NCI-H1930 (cell line): Measurements from ENCODE around the gene ABCA6.
A peak's percentile ranks its signal among the peaks of the same experiment; 100 is the strongest.
"Not testable (repeated sequence)": the region's sequence is repeated elsewhere in the genome, so short reads cannot be mapped to it uniquely, and the experiment has no call there.

Source experiments
- DNase-seq, 2 experiments: peaks; one replicate each; lab custom pipeline; 2025; lab: John Stamatoyannopoulos, UW

Gene ABCA6

DNA sequence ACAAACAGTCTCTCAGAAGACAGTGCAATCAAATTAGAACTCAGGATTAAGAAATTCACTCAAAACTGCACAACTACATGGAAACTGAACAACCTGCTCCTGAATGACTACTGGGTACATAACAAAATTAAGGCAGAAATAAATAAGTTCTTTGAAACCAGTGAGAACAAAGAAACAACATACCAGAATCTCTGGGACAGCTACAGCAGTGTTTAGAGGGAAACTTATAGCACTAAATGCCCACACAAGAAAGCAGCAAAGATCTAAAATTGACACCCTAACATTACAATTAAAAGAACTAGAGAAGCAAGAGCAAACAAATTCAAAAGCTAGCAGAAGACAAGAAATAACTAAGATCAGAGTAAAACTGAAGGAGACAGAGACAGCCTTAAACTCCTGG is 68.3 kb downstream of the ABCA6 start:
- not testable (repeated sequence) for DNase-seq

DNA sequence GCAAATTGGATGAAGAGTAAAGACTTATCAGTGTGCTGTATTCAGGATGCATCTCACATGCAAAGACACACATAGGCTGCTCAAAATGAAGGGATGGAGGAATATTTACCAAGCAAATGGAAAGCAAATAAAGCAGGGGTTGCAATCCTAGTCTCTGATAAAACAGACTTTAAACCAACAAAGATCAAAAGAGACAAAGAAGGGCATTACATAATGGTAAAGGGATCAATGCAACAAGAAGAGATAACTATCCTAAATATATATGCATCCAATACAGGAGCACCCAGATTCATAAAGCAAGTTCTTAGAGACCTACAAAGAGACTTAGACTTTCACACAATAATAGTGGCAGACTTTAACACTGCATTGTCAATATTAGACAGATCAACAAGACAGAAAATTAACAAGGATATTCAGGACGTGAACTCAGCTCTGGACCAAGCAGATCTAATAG is 68.9 kb downstream of the ABCA6 start:
- peak; percentile 20 to 55 for DNase-seq

DNA sequence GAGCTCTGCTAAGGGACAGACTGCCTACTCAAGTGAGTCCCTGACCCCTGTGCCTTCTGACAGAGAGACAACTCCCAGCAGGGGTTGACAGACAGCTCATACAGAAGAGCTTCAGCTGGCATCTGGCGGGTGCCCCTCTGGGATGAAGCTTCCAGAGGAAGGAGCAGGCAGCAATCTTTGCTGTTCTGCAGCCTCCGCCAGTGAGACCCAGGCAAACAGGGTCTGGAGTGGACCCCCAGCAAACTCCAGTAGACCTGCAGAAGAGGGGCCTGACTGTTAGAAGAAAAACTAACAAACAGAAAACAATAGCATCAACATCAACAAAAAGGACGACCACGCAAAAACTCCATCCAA is 70.5 kb downstream of the ABCA6 start:
- not testable (repeated sequence) for DNase-seq

DNA sequence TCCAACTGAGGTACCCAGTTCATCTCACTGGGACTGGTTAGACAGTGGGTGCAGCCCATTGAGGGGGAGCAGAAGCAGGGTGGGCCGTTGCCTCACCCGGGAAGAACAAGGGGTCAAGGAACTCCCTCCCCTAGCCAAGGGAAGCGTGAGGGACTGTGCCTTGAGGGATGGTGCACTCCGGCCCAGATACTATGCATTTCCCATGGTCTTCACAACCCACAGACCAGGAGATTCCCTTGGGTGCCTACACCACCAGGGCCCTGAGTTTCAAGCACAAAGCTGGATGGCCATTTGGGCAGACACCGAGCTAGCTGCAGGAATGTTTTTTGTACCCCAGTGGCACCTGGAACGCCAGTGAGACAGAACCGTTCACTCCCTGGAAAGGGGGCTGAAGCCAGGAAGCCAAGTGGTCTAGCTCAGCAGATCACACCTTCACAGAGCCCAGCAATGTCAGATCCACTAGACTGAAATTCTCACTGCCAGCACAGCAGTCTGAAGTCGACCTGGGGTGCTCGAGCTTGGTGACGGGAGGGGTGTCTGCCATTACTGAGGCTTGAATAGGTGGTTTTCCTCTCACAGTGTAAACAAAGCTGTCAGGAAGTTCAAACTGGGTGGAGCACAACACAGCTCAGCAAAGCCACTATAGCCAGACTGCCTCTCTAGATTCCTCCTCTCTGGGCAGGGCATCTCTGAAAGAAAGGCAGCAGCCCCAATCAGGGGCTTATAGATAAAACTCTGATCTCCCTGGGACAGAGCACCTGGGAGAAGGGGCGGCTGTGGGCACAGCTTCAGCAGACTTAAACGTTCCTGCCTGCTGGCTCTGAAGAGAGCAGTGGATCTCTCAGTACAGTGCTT is 71.1 kb downstream of the ABCA6 start:
- DNase-seq, result not testable (repeated sequence)

DNA sequence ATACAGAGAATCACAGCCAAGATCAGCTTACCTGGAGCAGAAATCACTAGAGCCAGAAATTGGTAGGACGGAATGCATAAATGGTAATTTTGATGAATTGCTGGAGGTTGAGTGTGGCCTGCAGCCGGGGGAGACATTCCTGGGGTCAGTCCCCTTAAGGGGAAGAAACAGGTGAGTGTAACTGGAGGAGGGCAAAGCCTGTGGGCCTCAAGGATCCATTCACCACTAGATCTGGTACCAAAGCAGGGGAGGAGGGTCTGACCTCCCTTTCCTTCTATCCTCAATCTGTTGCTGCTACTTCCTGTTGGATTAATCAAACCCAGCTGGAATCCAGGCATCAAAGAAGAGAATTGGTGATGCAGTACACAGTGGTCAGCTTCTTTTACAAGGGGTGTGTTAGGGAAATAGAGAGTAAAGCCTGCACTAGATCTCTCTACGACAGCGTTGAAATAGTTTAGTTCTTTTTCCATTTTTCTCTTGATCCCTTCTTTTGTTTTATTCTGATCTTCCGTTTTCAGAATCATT is 72.4 kb downstream of the ABCA6 start:
- no peak for DNase-seq

DNA sequence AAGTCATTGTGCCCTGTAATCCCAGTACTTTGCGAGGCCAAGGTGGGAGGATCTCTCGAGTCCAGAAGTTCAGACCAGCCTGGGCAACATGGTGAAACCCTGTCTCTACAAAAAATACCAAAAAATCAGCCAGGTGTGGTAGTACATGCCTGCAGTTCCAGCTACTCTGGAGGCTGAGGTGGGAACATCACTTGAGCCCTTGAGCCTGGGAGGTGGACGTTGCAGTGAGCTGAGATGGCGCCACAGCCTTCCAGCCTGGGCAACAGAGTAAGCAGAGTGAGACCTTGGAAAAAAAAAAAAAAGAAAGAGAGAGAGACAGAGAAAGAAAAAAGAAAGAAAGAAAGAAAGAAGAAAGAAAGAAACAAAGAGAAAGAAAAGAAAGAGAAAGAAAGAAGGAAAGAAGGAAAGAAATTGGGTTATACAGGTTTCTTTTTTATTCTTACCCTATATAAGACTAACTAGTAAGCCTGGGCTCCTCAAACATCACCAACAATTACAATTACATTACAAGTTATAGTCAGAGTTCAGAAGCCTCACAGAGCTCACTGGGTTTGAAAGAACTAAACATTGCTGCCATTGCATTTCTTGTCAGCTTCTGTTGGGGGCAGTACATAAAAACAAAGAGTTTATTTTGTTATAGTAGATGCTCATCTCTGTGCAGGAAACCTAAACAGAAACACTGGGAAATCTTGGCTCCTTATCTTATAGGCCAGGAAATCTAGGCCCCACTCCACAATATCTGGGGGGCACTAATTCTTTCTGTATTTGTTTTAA is 74.2 kb downstream of the ABCA6 start:
- DNase-seq, result no peak

DNA sequence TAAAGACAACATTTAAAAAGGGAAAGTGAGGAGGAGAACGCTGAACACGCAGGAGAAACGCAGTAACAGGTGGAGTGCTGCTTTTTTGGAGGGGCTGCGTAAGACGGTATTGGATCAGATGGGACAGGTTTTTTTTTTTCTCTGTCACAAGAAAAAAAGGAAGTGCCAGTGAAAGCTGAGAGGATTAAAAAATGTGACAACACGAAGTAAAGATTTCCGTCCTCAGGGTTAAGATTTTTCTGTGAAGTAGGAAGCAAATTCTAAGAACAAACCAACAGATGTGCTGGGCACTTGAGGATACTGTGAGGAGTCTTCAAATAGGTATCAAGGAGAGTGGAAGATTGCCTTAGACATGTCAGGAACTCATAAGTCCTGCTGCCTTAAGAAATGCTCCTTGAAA is 75.2 kb downstream of the ABCA6 start:
- DNase-seq, result no peak

DNA sequence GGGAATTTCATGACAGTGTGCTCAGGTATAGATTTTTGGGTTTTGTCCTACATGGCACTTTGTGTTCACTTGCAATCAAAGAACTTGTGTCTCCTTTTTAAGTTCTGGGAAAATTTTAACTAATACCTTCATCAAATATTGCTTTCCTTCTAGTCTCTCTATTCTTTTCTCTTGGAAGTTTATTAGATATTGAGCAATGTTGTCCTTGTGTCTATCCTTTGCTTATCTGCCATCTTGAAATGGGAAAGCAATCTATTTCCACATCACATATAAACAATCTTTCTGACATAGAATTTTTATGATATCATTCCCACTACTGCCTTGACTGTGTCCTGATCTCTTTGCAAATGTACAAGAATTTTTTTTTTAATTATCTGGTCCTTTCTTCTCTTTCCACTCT is 76.6 kb downstream of the ABCA6 start:
- DNase-seq, result no peak

DNA sequence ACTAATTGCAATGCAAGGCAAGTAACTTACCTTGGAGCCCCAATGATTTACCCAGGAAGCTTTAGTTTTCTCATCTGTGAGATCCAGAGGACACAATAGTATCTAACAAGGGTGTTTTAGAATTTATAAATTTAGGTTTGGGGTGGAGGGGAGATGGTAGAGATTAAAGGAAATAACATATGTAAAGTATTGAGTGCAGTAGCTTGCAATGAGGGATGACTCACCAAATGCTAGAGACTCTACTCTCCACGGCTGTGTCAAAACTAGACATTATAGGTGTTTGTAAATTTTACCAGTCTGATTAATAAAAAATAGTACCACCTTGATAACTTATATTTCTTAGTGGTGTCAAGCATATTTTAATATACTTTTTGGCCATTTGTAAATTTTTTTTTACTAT is 77.2 kb downstream of the ABCA6 start:
- no peak for DNase-seq

DNA sequence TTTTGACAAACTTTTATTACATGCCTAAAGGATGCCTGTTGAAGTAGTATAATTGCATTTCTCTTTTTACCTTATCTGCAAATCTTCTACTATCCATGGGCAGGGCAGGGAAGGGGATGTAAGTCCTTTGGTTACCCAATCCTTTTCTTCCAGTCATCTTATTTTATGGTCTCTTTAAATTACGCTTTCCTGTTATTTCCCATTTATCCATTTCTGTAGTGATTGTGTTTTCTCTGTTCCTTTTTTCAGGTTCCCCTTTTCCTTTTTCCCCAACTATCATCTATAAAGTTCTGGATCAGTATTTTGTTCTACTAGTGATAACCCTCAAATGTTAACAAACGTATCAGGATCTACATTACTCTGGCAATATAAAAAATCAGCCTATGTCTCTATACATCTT is 77.7 kb downstream of the ABCA6 start:
- no peak for DNase-seq

DNA sequence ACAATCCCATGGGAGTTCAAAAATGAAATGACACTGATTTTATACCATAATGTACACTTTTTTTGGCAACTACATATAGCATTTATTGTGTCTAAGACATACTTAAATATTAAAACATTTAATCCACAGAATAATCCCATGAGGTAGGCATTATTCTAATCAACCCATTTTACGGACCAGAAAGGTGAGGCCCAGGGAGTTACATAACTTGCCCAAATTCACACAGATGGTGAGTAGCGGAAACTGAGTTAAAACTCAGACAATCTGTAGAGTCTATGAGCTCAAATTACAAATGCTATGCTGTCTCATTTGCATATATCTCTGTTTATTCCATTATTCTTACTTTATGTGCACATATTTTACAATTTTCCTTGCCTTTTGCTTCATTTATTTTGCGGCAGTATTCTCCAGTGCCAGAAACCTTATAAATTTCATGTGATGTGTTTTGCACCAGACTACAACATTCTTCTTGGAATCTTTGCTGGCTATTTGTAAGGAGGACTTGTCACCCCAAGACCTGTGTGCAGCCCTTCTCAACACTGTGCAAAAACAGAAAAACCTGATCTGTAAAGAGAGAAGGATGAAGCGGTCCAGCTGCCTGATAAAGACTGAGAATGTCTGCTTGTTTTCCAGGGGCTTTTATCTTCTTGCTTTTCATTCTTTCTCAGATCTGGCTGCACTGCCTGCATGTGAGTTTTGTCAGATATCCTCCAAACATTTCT is 78.7 kb downstream of the ABCA6 start:
- no peak for DNase-seq

DNA sequence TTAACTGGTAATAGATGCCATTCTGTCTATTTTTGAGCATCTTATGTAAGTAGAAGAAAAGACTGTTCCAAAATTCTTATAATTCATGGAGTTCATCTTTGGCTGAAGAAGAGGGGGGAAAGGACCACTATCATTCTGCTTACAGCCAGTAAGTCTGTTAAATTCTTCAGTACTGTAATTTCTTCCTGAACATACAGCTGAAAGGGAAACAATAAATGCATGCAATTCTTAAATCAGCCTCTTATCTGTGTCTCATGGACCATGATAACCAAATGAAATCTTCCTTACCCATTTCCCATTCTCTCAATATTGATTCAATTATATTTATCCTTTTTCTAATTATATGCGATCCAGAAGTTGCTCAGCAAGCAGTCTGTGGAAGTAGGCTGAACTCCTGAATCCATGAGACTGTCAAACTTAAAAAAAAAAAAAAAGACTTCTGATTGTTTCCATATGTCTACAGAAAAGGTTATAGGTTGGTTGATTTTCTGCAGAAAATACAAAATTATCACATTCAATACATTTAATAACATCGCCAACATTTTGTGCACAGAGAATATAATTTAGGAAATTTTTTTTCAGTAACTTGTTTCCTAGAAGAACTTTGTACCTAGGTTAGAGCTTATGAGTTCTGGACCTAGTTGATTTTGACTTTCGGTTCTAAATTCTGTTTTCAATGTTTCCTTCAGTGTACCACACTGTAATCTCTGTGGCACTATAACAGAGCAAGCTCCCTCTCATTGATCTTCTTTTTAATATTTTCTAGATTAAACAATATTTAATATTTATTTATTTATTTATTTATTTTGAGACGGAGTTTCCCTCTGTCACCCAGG is 79.8 kb downstream of the ABCA6 start:
- no peak for DNase-seq

DNA sequence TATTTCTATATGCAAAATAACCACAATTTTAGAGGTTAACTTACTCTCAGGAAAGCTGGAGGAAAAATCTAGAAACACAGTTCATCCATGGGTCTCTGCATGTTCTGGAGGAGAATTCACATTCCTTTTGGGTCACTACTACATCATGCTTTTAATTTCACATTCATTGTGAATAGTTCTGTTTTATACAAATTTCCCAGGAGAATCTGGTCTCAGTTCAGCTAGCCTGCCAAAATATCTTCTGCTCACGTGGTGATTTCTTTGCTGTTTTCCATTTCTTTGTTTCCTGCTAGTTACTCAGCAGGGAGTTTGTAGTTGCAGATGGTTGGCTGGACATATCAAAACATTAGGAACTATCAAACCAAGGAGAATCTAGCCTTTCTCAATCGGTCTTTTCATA is 80.9 kb downstream of the ABCA6 start, which contains the start of gene ABCA9:
TSS of gene ABCA9 (minus strand) at position 106 of the 400 bp plus-strand sequence. CDS start 9,801 bp downstream, outside the sequence.
- DNase-seq, result no peak

DNA sequence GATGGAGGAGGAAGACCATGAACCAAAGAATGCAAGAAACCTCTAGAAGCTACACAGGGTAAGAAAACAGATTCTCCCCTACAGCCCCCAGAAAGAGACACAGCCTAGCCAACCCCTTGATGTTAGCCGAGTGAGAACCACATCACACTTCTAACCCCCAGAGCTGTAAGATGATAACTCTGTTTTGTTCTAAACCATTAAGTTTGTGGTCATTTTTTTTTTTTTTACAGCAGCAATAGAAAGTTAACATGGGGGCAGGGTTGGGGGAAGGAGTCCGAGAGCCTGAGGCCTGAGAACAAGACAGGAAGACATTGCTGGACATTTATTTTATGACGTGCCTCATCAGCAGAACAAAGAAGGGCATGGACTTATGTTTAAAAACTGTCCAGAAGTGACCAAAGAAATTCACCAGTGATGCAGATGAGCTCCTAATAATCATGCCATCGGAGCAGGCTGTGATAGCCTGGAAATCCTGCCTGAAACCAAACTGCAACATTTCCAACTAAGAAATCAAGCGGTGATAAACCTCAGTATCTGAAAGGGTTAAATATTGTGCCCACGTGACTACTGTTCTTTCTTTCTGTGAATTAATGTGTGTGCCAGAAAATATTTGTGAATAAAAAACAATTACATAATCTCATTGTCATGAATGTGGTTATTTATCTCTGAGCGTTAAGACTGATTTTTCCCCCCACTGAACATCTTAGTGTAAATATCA is 82.1 kb downstream of the ABCA6 start:
- DNase-seq, result no peak

DNA sequence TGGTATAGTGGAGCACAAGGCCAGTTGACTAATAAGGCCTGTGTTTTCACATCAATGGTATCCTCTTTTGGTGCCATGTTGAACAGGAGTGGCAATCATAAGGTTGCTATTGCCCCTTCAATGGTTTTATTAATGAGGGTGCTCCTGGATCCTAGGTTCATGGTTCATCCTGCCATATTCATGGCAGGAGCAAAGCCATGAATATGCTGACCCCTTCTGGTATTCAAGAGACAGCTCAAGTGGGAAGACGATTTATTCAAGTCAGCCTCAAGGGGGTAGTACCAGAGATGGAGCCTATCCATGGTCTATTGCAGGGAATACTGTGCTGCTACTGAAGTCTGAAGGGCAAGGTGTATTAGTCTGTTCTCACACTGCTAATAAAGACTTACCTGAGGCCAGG is 83.5 kb downstream of the ABCA6 start:
- DNase-seq, result no peak

DNA sequence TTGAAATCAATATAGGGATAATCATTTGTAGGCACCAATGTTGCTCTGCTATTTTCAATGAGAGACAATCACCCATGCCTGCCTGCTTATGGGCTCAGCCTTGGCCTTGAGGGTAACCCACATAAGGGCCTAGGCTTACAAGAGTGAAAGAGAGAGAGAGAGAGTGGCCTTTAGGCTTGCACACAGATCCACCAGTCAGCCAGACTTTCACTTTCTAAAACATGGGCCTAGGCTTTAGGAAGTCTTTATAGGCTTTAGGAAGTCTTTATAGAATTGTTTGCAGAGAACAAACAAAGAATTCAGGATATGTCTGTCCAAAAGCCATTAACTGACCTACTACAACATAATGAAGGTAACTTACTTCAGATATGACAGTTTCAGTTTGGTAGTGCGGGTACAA is 84.4 kb downstream of the ABCA6 start:
- DNase-seq, result no peak

DNA sequence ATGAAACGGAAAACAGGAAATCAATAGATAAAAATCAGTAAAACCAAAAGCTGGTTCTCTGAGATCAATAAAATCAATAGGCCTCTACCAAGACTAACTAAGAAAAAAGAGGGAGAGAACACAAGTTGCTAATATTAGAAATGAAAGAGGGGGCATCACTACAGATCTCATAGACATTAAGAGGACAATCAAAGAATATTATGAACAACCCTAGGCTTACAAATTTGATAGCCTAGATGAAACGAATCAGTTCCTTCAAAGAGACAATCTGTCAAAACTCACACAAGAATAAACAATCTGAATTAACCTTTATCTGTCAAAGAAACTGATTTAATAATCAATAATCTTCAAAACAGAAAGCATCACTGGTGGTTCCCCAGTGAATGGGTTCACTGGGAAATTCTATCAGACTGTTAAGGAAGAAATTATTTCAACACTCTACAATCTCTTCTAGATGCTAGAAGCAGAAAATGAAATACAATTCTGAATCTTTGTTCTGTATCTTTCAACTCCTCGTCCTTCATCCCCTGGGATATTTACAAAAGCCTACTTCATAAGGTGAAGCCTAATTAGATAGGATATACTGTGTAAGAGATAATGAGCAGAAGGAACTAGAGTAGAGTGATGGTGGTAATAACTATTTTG is 85.4 kb downstream of the ABCA6 start:
- no peak for DNase-seq

DNA sequence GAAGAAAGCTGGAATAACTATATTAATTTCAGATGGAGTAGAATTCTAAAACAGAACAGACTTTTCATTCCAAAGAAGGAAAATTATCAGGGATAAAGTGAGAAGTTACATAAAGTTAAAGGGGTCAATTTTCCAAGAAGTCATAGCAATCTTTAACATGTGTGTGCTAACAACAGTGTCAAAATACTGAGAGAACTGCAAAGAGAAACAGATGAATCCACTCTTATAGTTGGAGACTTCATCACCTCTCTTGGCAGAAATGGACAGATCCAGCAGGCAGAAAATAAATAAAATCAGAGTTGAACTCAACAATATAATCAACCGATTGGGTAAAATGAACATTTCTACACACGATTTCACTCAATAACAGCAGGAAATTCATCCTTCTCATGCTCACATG is 86.4 kb downstream of the ABCA6 start:
- DNase-seq, result no peak

DNA sequence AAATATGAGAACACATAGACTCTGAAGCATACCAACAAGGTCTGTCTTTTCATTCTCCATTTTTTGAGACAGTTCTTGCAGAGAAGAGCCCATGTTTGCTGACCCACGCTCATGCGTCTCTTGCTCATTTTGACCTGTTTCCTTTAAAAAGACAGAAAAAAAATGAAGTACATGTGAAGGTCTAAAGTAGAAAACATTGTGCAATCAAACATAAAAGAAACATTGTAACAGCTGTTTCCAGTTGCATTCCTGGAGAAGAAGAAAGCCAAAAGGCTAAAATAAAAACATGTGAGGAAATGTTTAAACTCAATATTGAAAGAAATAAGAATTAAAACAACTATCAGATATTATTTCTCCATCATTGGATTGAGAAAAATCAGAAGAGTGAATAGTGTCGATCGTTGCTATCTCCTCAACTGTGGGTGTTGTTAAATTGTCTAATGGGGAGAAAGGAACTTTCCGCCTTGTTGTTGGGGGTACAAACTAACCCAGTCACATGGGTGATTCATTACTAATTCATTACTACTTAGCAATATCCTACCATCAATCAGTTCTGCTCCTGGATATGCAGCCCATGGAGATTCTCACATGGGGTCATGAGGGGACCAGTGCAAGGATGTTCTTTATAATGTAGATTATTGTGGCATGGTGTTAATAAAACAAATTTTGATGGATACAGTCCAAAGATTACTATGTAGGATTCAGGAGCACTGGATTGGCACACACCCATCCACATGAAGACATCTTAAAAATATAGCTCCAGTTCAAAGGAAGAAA is 90.5 kb downstream of the ABCA6 start:
- no peak for DNase-seq
